HCEC 1CT (cell line): ENCODE results near the gene PSAP.
A peak's percentile ranks its signal among the peaks of the same experiment; 100 is the strongest.
"Not testable (repeated sequence)": the region's sequence is repeated elsewhere in the genome, so short reads cannot be mapped to it uniquely, and the experiment has no call there.

Experiments used
- DNase-seq: peaks from one replicate; pipeline ENCODE4 v3.0.0-alpha.2; 2017

The PSAP gene

GRCh38 chr10:71873582-71874211 lies 22.6 kb upstream of the PSAP start:
- DNase-seq = no peak

- DNase-seq = not testable (repeated sequence)
Observed at GRCh38 chr10:71869601-71870000, 18.6 kb upstream of the PSAP start.

- peak; percentile 83 for DNase-seq
Observed at GRCh38 chr10:71868192-71868697, 17.2 kb upstream of the PSAP start.

- DNase-seq = no peak
Observed at GRCh38 chr10:71865561-71866041, 14.6 kb upstream of the PSAP start.

- peak; percentile 67 for DNase-seq
Observed at GRCh38 chr10:71864911-71865361, 13.9 kb upstream of the PSAP start.

- DNase-seq = peak; percentile 41
Observed at GRCh38 chr10:71863203-71863602, 12.2 kb upstream of the PSAP start.

GRCh38 chr10:71860243-71861029 lies 9.4 kb upstream of the PSAP start:
- peak; percentile 100 for DNase-seq

- DNase-seq = no peak
Observed at GRCh38 chr10:71857934-71858890, 7.2 kb upstream of the PSAP start.

GRCh38 chr10:71856619-71857018 lies 5.6 kb upstream of the PSAP start:
- DNase-seq = no peak

- no peak for DNase-seq
Observed at GRCh38 chr10:71854031-71854430, 3.0 kb upstream of the PSAP start.

GRCh38 chr10:71852355-71852937 lies 1.4 kb upstream of the PSAP start:
- no peak for DNase-seq

- DNase-seq = not testable (repeated sequence)
Observed at GRCh38 chr10:71851465-71852095, 529 bp upstream of the PSAP start.

GRCh38 chr10:71850021-71850742 lies 869 bp downstream of the PSAP start:
- no peak for DNase-seq

- DNase-seq = no peak
Observed at GRCh38 chr10:71849461-71849908, 1.6 kb downstream of the PSAP start.

- no peak for DNase-seq
Observed at GRCh38 chr10:71848325-71849275, 2.5 kb downstream of the PSAP start.

- no peak for DNase-seq
Observed at GRCh38 chr10:71847418-71847817, 3.6 kb downstream of the PSAP start.

- DNase-seq = no peak
Observed at GRCh38 chr10:71846816-71847215, 4.2 kb downstream of the PSAP start.

- peak; percentile 25 for DNase-seq
Observed at GRCh38 chr10:71845410-71846405, 5.3 kb downstream of the PSAP start.

- DNase-seq = no peak
Observed at GRCh38 chr10:71844695-71845094, 6.4 kb downstream of the PSAP start.
